MM.1S (cell line): ENCODE results near the gene NIPBL.
A peak's percentile ranks its signal among the peaks of the same experiment; 100 is the strongest.

ENCODE experiments used
- DNase-seq: peaks from one replicate; pipeline ENCODE4 v3.0.0-alpha.2; 2015
- H2AFZ ChIP-seq: fragments of 300-600 bp; sonication (generic); 2 replicates; pipeline ENCODE4 v1.6.0; 2016; ENCODE audit warnings: antibody characterized with exemption, low read length
- H3F3A ChIP-seq: fragments of 300-600 bp; sonication (generic); 2 replicates; pipeline ENCODE4 v1.6.1; 2016; ENCODE audit warnings: mild to moderate bottlenecking, antibody characterized with exemption, low read length, moderate library complexity, mixed read lengths; ENCODE audit not compliant: insufficient read depth
- H3K27ac ChIP-seq: fragments of 300-600 bp; sonication (generic); 2 replicates; pipeline ENCODE4 v1.5.1; 2016; ENCODE audit warnings: mild to moderate bottlenecking, low read length
- H3K27me3 ChIP-seq: fragments of 300-600 bp; sonication (generic); replicated peaks from 2 replicates; pipeline ENCODE4 v1.6.0; 2016; ENCODE audit warnings: low read length; ENCODE audit not compliant: insufficient read depth
- H3K36me3 ChIP-seq: fragments of 300-600 bp; sonication (generic); replicated peaks from 2 replicates; pipeline ENCODE4 v1.6.1; 2016; ENCODE audit warnings: mild to moderate bottlenecking, low read length, mixed read lengths; ENCODE audit not compliant: insufficient read depth
- H3K4me1 ChIP-seq: fragments of 300-600 bp; sonication (generic); 2 replicates; pipeline ENCODE4 v1.6.1; 2016; ENCODE audit warnings: low read length, mixed read lengths
- H3K4me2 ChIP-seq: fragments of 300-600 bp; sonication (generic); 2 replicates; pipeline ENCODE4 v1.6.0; 2016; ENCODE audit warnings: low read depth, low read length
- H3K4me3 ChIP-seq: fragments of 300-600 bp; sonication (generic); 2 replicates; pipeline ENCODE4 v1.5.1; 2016; ENCODE audit warnings: low read length, mixed read lengths
- H3K79me2 ChIP-seq: fragments of 300-600 bp; sonication (generic); 2 replicates; pipeline ENCODE4 v1.6.1; 2016; ENCODE audit warnings: mixed run types, low read length, mixed read lengths
- H3K9ac ChIP-seq: fragments of 300-600 bp; sonication (generic); 2 replicates; pipeline ENCODE4 v1.6.1; 2016; ENCODE audit warnings: low read length, mixed read lengths
- H3K9me2 ChIP-seq: fragments of 300-600 bp; sonication (generic); replicated peaks from 2 replicates; pipeline ENCODE4 v1.6.1; 2016; ENCODE audit warnings: mild to moderate bottlenecking, low read length, mixed read lengths; ENCODE audit not compliant: insufficient read depth
- H3K9me3 ChIP-seq: fragments of 300-600 bp; sonication (generic); replicated peaks from 2 replicates; pipeline ENCODE4 v1.6.1; 2016; ENCODE audit warnings: mild to moderate bottlenecking, low read length, mixed read lengths; ENCODE audit not compliant: insufficient read depth
- H4K20me1 ChIP-seq: fragments of 300-600 bp; sonication (generic); 2 replicates; pipeline ENCODE4 v1.6.1; 2016; ENCODE audit warnings: mild to moderate bottlenecking, low read length, moderate library complexity, mixed read lengths; ENCODE audit not compliant: insufficient read depth
- CTCF ChIP-seq: fragments of 300-600 bp; sonication (generic); IDR thresholded peaks from 2 replicates; pipeline ENCODE4 v1.5.1; 2016; ENCODE audit warnings: antibody characterized with exemption, low read length, mixed read lengths
- EZH2 ChIP-seq: fragments of 300-600 bp; sonication (generic); optimal IDR thresholded peaks from 2 replicates; pipeline ENCODE3; 2017; ENCODE audit warnings: low read depth, mild to moderate bottlenecking, antibody characterized with exemption, low read length, mixed read lengths
- EZH2phosphoT487 ChIP-seq: fragments of 300-600 bp; sonication (generic); IDR thresholded peaks from 2 replicates; pipeline ENCODE4 v1.6.1; 2018; ENCODE audit warnings: antibody characterized with exemption, low read length

Gene NIPBL

DNA sequence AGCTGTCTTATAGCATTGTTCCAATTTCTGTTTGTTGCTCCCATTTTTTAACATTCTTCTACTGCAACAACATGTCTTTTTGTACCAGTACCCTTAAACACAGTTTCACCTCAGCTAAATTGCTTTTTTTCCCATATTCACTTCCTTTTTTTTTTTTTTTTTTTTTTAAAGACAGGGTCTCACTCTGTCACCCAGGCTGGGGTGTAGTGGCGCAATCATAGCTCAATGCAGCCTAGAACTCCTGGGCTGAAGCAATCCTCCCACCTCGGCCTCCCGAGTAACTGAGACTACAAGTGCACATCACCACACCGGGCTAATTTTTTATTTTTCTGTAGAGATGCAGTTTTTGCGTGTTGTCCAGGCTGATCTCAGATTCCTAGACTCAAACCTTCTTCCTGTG is 161.3 kb downstream of the NIPBL start:
- Histone ChIP-seq H2AFZ (no peak overlapping the region), H3K4me2 (no peak overlapping the region), H3K9me2 (no peaks in the 10 kb centered on the region), H3K27ac (no peak overlapping the region), H3K4me3 (no peak overlapping the region), H3F3A (no peaks in the 10 kb centered on the region), H3K9me3 (no peaks in the 10 kb centered on the region), H3K36me3 (no peaks in the 10 kb centered on the region), H4K20me1 (no peaks in the 10 kb centered on the region), H3K9ac (no peak overlapping the region), H3K79me2 (no peaks in the 10 kb centered on the region), H3K4me1 (no peaks in the 10 kb centered on the region), H3K27me3 (no peaks in the 10 kb centered on the region)
- TF ChIP-seq EZH2 (no peak), CTCF (no peak), EZH2phosphoT487 (no peak)
- DNase-seq: no peak

DNA sequence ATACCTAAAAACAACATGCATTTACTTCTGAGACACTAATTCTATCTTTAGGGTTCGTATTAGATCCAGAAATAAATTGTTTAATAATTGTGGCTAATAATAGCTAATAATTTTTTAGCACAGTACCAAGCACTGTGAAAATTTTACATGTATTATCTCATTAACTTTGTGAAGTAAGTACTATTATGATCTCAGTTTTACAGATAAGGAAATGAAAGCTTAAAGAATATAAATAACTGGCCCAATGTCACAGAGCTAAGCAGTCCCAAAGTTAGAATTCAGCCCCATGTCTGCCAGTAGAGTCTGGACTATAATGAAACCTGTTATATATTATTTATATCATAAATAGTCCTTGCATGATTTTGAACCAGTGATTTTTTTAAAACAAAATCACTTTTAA is 163.3 kb downstream of the NIPBL start:
- peaks cover 3% of the 10 kb centered on the region for H3K36me3 ChIP-seq
- H3F3A ChIP-seq: no peaks in the 10 kb centered on the region
- no peak overlapping the region for H2AFZ ChIP-seq
- H3K79me2 ChIP-seq: no peaks in the 10 kb centered on the region
- H3K27ac ChIP-seq: no peak overlapping the region
- H3K4me1 ChIP-seq: no peaks in the 10 kb centered on the region
- DNase-seq: no peak
- H3K9me3 ChIP-seq: no peaks in the 10 kb centered on the region
- H3K4me2 ChIP-seq: no peak overlapping the region
- H3K27me3 ChIP-seq: no peaks in the 10 kb centered on the region
- no peak overlapping the region for H3K9ac ChIP-seq
- H3K4me3 ChIP-seq: no peak overlapping the region
- TF ChIP-seq EZH2 (no peak), EZH2phosphoT487 (no peak), CTCF (no peak)
- no peaks in the 10 kb centered on the region for H3K9me2 ChIP-seq
- no peaks in the 10 kb centered on the region for H4K20me1 ChIP-seq

DNA sequence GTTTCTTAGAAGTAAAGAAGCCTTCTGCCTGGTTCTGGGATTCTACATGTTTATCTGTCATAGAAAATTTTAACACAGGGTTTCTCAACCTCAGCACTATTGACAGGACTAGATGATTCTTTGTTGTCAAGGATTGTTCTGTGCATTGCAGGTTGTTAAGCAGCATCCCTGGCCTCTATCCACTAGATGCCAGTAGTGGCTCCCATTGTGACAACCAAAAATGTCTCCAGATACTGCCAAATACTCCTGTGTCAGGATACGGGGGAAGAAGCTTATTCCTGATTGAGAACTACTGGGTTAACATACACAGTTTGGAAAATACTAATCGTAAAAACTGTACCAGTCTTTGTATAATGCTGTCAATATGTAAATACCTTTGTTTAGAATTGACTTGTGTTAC is 167.1 kb downstream of the NIPBL start:
- H3K27ac ChIP-seq: no peak overlapping the region
- no peaks in the 10 kb centered on the region for H3K9me3 ChIP-seq
- H3K9me2 ChIP-seq: no peaks in the 10 kb centered on the region
- no peaks in the 10 kb centered on the region for H3K27me3 ChIP-seq
- peaks cover 4% of the 10 kb centered on the region for H3K36me3 ChIP-seq
- no peak for DNase-seq
- H3K4me1 ChIP-seq: no peaks in the 10 kb centered on the region
- H3K9ac ChIP-seq: no peak overlapping the region
- TF ChIP-seq CTCF: 0 out of 2 replicates have a peak, but pooled peaks have one; percentile 13
- no peak for TF ChIP-seq EZH2phosphoT487
- TF ChIP-seq EZH2: no peak
- H2AFZ ChIP-seq: no peak overlapping the region
- no peak overlapping the region for H3K4me2 ChIP-seq
- H4K20me1 ChIP-seq: no peaks in the 10 kb centered on the region
- H3F3A ChIP-seq: no peaks in the 10 kb centered on the region; the same call in 1 of the 2 replicates
- no peaks in the 10 kb centered on the region for H3K79me2 ChIP-seq
- no peak overlapping the region for H3K4me3 ChIP-seq
